BLaER1 treated with 17β-estradiol and CSF1 and Interleukin-3, amounts not matched to agents 10 nM and 100 nM (cell line): ENCODE results near the gene RAB13.

Experiments used
- H3K27ac ChIP-seq, 11 experiments: shearing (Covaris generic); formaldehyde crosslinking; 2 replicates each; pipeline ENCODE4 v1.8.1; 2022
- H3K27me3 ChIP-seq, 11 experiments: shearing (Covaris generic); formaldehyde crosslinking; 2 replicates each; pipeline ENCODE4 v1.8.1; 2022
- H3K36me3 ChIP-seq, 11 experiments: shearing (Covaris generic); formaldehyde crosslinking; 2 replicates each; pipeline ENCODE4 v1.8.1; 2022
- H3K4me1 ChIP-seq, 10 experiments: shearing (Covaris generic); formaldehyde crosslinking; 2 replicates each; pipeline ENCODE4 v1.8.1; 2022
- H3K4me2 ChIP-seq, 11 experiments: shearing (Covaris generic); formaldehyde crosslinking; 2 replicates each; pipeline ENCODE4 v1.8.1; 2022
- H3K4me3 ChIP-seq, 10 experiments: shearing (Covaris generic); formaldehyde crosslinking; 2 replicates each; pipeline ENCODE4 v1.8.1; 2022
- H3K9ac ChIP-seq, 11 experiments: shearing (Covaris generic); formaldehyde crosslinking; 2 replicates each; pipeline ENCODE4 v1.8.1; 2022
- H3K9me3 ChIP-seq, 11 experiments: shearing (Covaris generic); formaldehyde crosslinking; replicated peaks in 1 of 11; 2 replicates each; pipeline ENCODE4 v1.8.1; 2022
- H4K20me1 ChIP-seq, 11 experiments: shearing (Covaris generic); formaldehyde crosslinking; 2 replicates each; pipeline ENCODE4 v1.8.1; 2022
- Cebpa-rat ChIP-seq, 11 experiments: shearing (Covaris generic); IDR thresholded peaks; 2 replicates each; pipeline ENCODE4 v1.8.1; 2022

The RAB13 gene

GRCh38 chr1:153978274-153978909, 7.7 kb downstream of the RAB13 start:
- H4K20me1 ChIP-seq: peaks cover 0 to 16% (median 0%) of the 10 kb centered on the region in 11 experiments; a peak in 4 of 22 replicates
- peak overlapping the region; percentile 89 to 96 (median 91); a peak in 20 of 22 replicates for H3K9ac ChIP-seq
- H3K4me2 ChIP-seq: peak overlapping the region; percentile 82 to 99 (median 93)
- H3K4me3 ChIP-seq: peak overlapping the region; percentile 83 to 98 (median 94)
- H3K27ac ChIP-seq: peak overlapping the region in 9 of 11 experiments; percentile 86 to 94 (median 88); a peak in 17 of 22 replicates
- no peaks in the 10 kb centered on the region for H3K9me3 ChIP-seq
- no peak for TF ChIP-seq Cebpa-rat (IDR thresholded peaks at IDR 0.05)
- H3K4me1 ChIP-seq: peaks cover 29 to 69% (median 64%) of the 10 kb centered on the region in 10 experiments
- peaks cover 26 to 74% (median 64%) of the 10 kb centered on the region in 11 experiments for H3K36me3 ChIP-seq
- no peaks in the 10 kb centered on the region for H3K27me3 ChIP-seq

GRCh38 chr1:153977250-153978240, 8.6 kb downstream of the RAB13 start, which contains the start of gene JTB:
Gene JTB (minus strand): TSS chr1:153977674. CDS start chr1:153977252, 422 bp downstream.
- Histone ChIP-seq H3K9me3 (no peaks in the 10 kb centered on the region), H3K4me2 (peak within 1 kb of the TSS; percentile 82 to 99 (median 93)), H3K4me3 (peak within 1 kb of the TSS; percentile 83 to 98 (median 94)), H4K20me1 (peaks cover 0 to 16% (median 0%) of the 10 kb centered on the region in 11 experiments; a peak in 4 of 22 replicates), H3K27me3 (no peaks in the 10 kb centered on the region), H3K9ac (peak within 1 kb of the TSS; percentile 89 to 96 (median 91)), H3K4me1 (peaks cover 31 to 70% (median 67%) of the 10 kb centered on the region in 10 experiments), H3K36me3 (peaks cover 27 to 70% (median 64%) of the 10 kb centered on the region in 11 experiments), H3K27ac (peak within 1 kb of the TSS; percentile 84 to 94 (median 88))
- no peak for TF ChIP-seq Cebpa-rat (IDR thresholded peaks at IDR 0.05)

DNA sequence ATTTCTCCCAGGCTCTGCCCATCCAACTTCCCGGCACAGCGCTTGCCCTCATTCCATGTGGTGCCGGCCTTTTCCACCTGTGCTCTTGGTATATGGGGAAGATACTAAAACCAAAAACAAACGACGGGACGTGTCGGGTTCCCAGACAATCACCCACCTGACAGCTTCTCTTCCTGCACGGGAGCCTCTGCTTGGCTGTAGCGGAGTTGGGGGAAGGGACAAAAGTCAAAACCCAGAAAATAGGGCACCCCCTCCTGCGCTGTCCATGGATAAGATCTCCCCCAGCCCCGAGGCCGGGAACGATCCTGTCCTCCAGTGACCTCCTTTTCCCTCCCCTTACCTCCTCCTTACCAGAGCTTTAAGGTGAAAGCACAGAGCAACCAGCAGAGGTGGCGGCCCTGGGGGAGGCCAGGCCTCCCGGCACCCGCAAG, 9.3 kb downstream of the RAB13 start:
- Histone ChIP-seq H3K27me3 (no peaks in the 10 kb centered on the region), H3K27ac (peak overlapping the region; percentile 84 to 94 (median 88)), H4K20me1 (peaks cover 0 to 16% (median 0%) of the 10 kb centered on the region in 11 experiments; a peak in 4 of 22 replicates), H3K36me3 (peaks cover 27 to 63% (median 61%) of the 10 kb centered on the region in 11 experiments), H3K4me1 (peaks cover 38 to 70% (median 67%) of the 10 kb centered on the region in 10 experiments), H3K4me2 (peak overlapping the region; percentile 82 to 99 (median 93)), H3K4me3 (peak overlapping the region; percentile 83 to 98 (median 94)), H3K9me3 (no peaks in the 10 kb centered on the region), H3K9ac (peak overlapping the region; percentile 89 to 96 (median 91))
- TF ChIP-seq Cebpa-rat (IDR thresholded peaks at IDR 0.05): no peak

- Histone ChIP-seq H3K4me1 (peaks cover 62 to 86% (median 80%) of the 10 kb centered on the region in 10 experiments), H3K36me3 (peaks cover 27 to 44% (median 39%) of the 10 kb centered on the region in 11 experiments), H3K27ac (peak overlapping the region in 6 of 11 experiments; percentile 14 to 54 (median 22); a peak in 6 of 22 replicates)
These were observed 12.6 kb downstream of the RAB13 start for GRCh38 chr1:153973525-153973924.

DNA sequence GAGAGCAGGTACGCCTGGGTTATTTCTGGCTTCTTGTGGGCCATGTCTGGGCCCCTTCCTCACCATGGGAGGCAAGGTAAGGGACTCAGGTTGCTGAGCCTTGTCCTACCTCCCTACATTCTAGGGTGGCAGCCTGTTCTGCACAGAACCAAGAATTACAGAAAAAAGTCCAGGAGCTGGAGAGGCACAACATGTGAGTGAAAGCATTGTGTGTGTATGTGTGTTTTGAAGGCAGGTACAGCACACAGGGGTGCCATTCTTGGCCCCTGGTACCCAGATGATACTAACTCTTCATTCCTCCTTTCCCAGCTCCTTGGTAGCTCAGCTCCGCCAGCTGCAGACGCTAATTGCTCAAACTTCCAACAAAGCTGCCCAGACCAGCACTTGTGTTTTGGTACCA, 13.1 kb downstream of the RAB13 start:
- Histone ChIP-seq H3K27ac (peak overlapping the region in 7 of 11 experiments; percentile 22 to 59 (median 52); a peak in 9 of 22 replicates), H3K4me2 (peak overlapping the region in 9 of 11 experiments; percentile 57 to 97 (median 75); a peak in 15 of 22 replicates), H4K20me1 (peaks cover 0 to 16% (median 0%) of the 10 kb centered on the region in 11 experiments; a peak in 3 of 22 replicates), H3K27me3 (no peaks in the 10 kb centered on the region), H3K9me3 (no peaks in the 10 kb centered on the region), H3K4me3 (no peak overlapping the region), H3K36me3 (peaks cover 27 to 44% (median 39%) of the 10 kb centered on the region in 11 experiments), H3K9ac (peak overlapping the region in 1 of 11 experiments; percentile 18; a peak in 1 of 22 replicates), H3K4me1 (peaks cover 60 to 86% (median 79%) of the 10 kb centered on the region in 10 experiments)
- no peak for TF ChIP-seq Cebpa-rat (IDR thresholded peaks at IDR 0.05)

More at GRCh38 chr1:153973525-153973924, 12.6 kb downstream of the RAB13 start:
- H4K20me1 ChIP-seq: peaks cover 0 to 16% (median 0%) of the 10 kb centered on the region in 11 experiments; a peak in 3 of 22 replicates
- TF ChIP-seq Cebpa-rat (IDR thresholded peaks at IDR 0.05): no peak
- H3K4me3 ChIP-seq: no peak overlapping the region
- H3K4me2 ChIP-seq: peak overlapping the region in 5 of 11 experiments; percentile 90 to 97 (median 93); a peak in 8 of 22 replicates
- H3K27me3 ChIP-seq: no peaks in the 10 kb centered on the region
- H3K9ac ChIP-seq: no peak overlapping the region
- H3K9me3 ChIP-seq: no peaks in the 10 kb centered on the region

GRCh38 chr1:153970346-153970745, 15.8 kb downstream of the RAB13 start:
- H3K9ac ChIP-seq: no peak overlapping the region
- H3K27ac ChIP-seq: peak overlapping the region in 2 of 11 experiments; percentile 12 to 36; a peak in 2 of 22 replicates
- H3K4me3 ChIP-seq: no peak overlapping the region
- H4K20me1 ChIP-seq: peaks cover 0 to 3% (median 0%) of the 10 kb centered on the region in 11 experiments; a peak in 1 of 22 replicates
- no peaks in the 10 kb centered on the region for H3K27me3 ChIP-seq
- H3K4me2 ChIP-seq: peak overlapping the region in 8 of 11 experiments; percentile 17 to 99 (median 64); a peak in 12 of 22 replicates
- TF ChIP-seq Cebpa-rat (IDR thresholded peaks at IDR 0.05): no peak
- peaks cover 56 to 85% (median 78%) of the 10 kb centered on the region in 10 experiments for H3K4me1 ChIP-seq
- H3K36me3 ChIP-seq: peaks cover 21 to 34% (median 29%) of the 10 kb centered on the region in 11 experiments
- no peaks in the 10 kb centered on the region for H3K9me3 ChIP-seq

DNA sequence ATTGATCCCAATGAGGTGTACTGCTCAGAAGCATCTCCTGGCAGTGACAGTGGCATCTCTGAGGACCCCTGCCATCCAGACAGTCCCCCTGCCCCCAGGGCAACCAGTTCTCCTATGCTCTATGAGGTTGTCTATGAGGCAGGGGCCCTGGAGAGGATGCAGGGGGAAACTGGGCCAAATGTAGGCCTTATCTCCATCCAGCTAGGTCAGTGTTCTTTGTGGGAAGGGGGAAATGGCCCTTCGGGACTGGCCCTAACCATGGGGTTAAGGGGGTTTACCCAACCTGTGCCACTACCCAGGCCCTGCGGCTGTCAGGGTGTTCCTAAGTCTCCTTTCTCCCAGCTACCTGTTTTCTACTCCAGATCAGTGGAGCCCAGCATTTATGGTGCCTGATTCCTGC, 17.2 kb downstream of the RAB13 start:
- Histone ChIP-seq H3K27ac (peak overlapping the region in 8 of 11 experiments; percentile 88 to 97 (median 94); a peak in 17 of 22 replicates), H3K36me3 (peaks cover 7 to 21% (median 16%) of the 10 kb centered on the region in 11 experiments), H3K4me1 (peaks cover 67 to 85% (median 79%) of the 10 kb centered on the region in 10 experiments), H3K9ac (peak overlapping the region in 9 of 11 experiments; percentile 81 to 95 (median 89); a peak in 18 of 22 replicates), H4K20me1 (no peaks in the 10 kb centered on the region), H3K9me3 (no peaks in the 10 kb centered on the region), H3K4me3 (peak overlapping the region; percentile 59 to 81 (median 72)), H3K4me2 (peak overlapping the region; percentile 94 to 100 (median 99)), H3K27me3 (no peaks in the 10 kb centered on the region)
- TF ChIP-seq Cebpa-rat (IDR thresholded peaks at IDR 0.05): no peak

DNA sequence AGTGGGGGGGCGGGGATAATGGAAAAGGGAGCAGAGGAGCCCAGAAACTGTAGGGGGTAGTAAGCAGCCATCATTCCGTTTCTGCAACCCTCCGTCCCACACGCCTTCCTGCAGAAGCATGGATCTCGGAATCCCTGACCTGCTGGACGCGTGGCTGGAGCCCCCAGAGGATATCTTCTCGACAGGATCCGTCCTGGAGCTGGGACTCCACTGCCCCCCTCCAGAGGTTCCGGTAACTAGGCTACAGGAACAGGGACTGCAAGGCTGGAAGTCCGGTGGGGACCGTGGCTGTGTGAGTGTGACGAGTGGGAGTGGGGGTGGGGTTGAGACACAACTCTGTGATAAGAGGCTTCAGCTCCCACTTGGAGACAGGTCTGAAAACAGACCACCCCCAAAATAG, 17.7 kb downstream of the RAB13 start:
- Histone ChIP-seq H3K27ac (peak overlapping the region; percentile 1 to 97 (median 92); a peak in 19 of 22 replicates), H3K9me3 (no peaks in the 10 kb centered on the region), H3K27me3 (no peaks in the 10 kb centered on the region), H3K4me2 (peak overlapping the region; percentile 94 to 100 (median 99)), H4K20me1 (no peaks in the 10 kb centered on the region), H3K4me3 (peak overlapping the region; percentile 59 to 81 (median 72)), H3K9ac (peak overlapping the region; percentile 72 to 95 (median 88); a peak in 21 of 22 replicates), H3K36me3 (peaks cover 1 to 15% (median 10%) of the 10 kb centered on the region in 11 experiments; a peak in 20 of 22 replicates), H3K4me1 (peaks cover 63 to 82% (median 78%) of the 10 kb centered on the region in 10 experiments)
- TF ChIP-seq Cebpa-rat (IDR thresholded peaks at IDR 0.05): no peak
